ENCODE measurements around the gene DNAH6.
"Not testable (repeated sequence)": the region's sequence is repeated elsewhere in the genome, so short reads cannot be mapped to it uniquely, and the experiment has no call there.

DNAH6 gene

GRCh38 chr2:84515788-84516187, 510 bp upstream of the DNAH6 start:
- DNase-seq, result no peak

- no peak for DNase-seq
Measured at GRCh38 chr2:84519332-84519957, 3.1 kb downstream of the DNAH6 start.

- DNase-seq, result no peak
Measured at GRCh38 chr2:84526562-84526961, 10.3 kb downstream of the DNAH6 start.

GRCh38 chr2:84527137-84528129, 11.1 kb downstream of the DNAH6 start:
- DNase-seq, result no peak

- no peak for DNase-seq
Measured at GRCh38 chr2:84532291-84532690, 16.0 kb downstream of the DNAH6 start.

GRCh38 chr2:84534225-84534624, 17.9 kb downstream of the DNAH6 start:
- DNase-seq, result no peak

- DNase-seq, result no peak
Measured at GRCh38 chr2:84537251-84537650, 21.0 kb downstream of the DNAH6 start.

GRCh38 chr2:84539729-84540128, 23.4 kb downstream of the DNAH6 start:
- DNase-seq, result no peak

- DNase-seq, result no peak
Measured at GRCh38 chr2:84545005-84545404, 28.7 kb downstream of the DNAH6 start.

- no peak for DNase-seq
Measured at GRCh38 chr2:84546551-84546950, 30.3 kb downstream of the DNAH6 start.

GRCh38 chr2:84548303-84548702, 32.0 kb downstream of the DNAH6 start:
- no peak for DNase-seq

GRCh38 chr2:84550916-84551315, 34.6 kb downstream of the DNAH6 start:
- no peak for DNase-seq

- DNase-seq, result not testable (repeated sequence)
Measured at GRCh38 chr2:84551526-84551925, 35.2 kb downstream of the DNAH6 start.

- DNase-seq, result no peak
Measured at GRCh38 chr2:84556190-84556589, 39.9 kb downstream of the DNAH6 start.

GRCh38 chr2:84559838-84560237, 43.5 kb downstream of the DNAH6 start:
- no peak for DNase-seq

GRCh38 chr2:84579661-84580060, 63.4 kb downstream of the DNAH6 start:
- DNase-seq, result no peak

- DNase-seq, result no peak
Measured at GRCh38 chr2:84603911-84604310, 87.6 kb downstream of the DNAH6 start.

- no peak for DNase-seq
Measured at GRCh38 chr2:84613082-84613481, 96.8 kb downstream of the DNAH6 start.

GRCh38 chr2:84619794-84620371, 103.6 kb downstream of the DNAH6 start:
- DNase-seq, result no peak

GRCh38 chr2:84628486-84628885, 112.2 kb downstream of the DNAH6 start:
- no peak for DNase-seq

- DNase-seq, result no peak
Measured at GRCh38 chr2:84629550-84629949, 113.3 kb downstream of the DNAH6 start.

GRCh38 chr2:84631047-84631446, 114.7 kb downstream of the DNAH6 start:
- no peak for DNase-seq

GRCh38 chr2:84631985-84632384, 115.7 kb downstream of the DNAH6 start:
- no peak for DNase-seq

All from NCI-H2171 (cell line).